A673 (cell line): ENCODE measurements around the gene CATSPER4.

ENCODE experiments used
- EZH2 ChIP-seq: fragments of 200-600 bp; sonication (generic); IDR thresholded peaks from 2 replicates; pipeline ENCODE4 v1.6.1; 2017; ENCODE audit warnings: borderline replicate concordance, low read depth, mild to moderate bottlenecking, mixed read lengths, antibody characterized with exemption, low read length; ENCODE audit not compliant: poor library complexity, severe bottlenecking
- TF ChIP-seq, protein P1 (sequence below): fragments of 300-800, 200-600 bp; sonication (generic); conservative IDR thresholded peaks from 2 replicates; pipeline ENCODE4 v1.5.1; 2017; ENCODE audit warnings: low read depth, mild to moderate bottlenecking, antibody characterized with exemption, low read length, moderate library complexity, mixed read lengths

DNA sequence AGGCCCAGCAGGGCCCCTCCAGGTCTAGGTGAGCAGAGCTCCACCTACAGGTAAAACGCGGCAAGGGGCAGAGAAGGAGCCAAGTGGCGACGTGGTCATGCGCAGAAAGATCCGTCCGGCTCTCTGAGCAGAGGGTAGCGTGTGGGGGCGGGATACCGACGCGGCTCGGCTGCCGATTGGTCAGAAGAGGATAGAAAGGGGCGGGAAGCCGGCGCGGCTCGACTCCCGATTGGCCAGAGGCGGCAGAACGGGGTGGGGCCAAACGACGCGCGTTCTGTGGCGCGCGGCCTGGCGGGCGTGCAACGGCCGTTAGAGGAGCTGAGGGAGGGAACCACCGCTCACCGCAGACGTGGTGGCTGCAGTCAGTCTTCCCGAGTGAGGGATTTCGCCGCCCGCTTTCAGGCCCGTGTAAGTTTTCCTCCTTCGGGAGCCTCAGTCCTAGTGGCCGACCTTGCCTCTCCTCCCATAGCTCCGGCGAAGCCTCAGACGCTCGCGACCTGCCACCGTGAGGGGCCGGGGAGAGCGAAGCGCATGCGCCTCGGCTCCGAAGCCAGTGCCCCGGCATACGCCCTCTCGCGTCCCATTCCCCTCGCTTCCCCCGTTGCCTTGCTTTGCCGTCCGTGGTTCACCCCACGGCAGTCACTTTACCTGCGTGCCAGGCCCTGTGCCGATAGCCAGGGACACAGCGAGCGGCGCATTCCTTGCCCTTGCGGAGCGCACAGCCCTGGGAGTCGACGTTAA lies 43.7 kb downstream of the CATSPER4 start, which contains the start of gene CEP85:
- TF ChIP-seq, protein P1, sequence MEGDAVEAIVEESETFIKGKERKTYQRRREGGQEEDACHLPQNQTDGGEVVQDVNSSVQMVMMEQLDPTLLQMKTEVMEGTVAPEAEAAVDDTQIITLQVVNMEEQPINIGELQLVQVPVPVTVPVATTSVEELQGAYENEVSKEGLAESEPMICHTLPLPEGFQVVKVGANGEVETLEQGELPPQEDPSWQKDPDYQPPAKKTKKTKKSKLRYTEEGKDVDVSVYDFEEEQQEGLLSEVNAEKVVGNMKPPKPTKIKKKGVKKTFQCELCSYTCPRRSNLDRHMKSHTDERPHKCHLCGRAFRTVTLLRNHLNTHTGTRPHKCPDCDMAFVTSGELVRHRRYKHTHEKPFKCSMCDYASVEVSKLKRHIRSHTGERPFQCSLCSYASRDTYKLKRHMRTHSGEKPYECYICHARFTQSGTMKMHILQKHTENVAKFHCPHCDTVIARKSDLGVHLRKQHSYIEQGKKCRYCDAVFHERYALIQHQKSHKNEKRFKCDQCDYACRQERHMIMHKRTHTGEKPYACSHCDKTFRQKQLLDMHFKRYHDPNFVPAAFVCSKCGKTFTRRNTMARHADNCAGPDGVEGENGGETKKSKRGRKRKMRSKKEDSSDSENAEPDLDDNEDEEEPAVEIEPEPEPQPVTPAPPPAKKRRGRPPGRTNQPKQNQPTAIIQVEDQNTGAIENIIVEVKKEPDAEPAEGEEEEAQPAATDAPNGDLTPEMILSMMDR = peak; percentile 92
- no peak for TF ChIP-seq EZH2
